K562 (cell line): ENCODE results near the gene FBXO33. TPM values are rescaled to one million over a fixed set of nuclear protein-coding genes. Genes with fewer than 3 reads are reported as not detected.

ENCODE experiments used
- ATAC-seq: fragments of 200-7000 bp; cut with Tn5 transposase; 3 replicates; pipeline ENCODE4 v1.9.1; 2020; ENCODE audit warnings: moderate library complexity
- BruUV-seq: library from RNA; stranded (reverse); fragments of 400-500 nt; replicated peaks from 2 replicates; lab custom pipeline; 2021; lab: Mats Ljungman, UMichigan
- CTCF ChIA-PET: fragments of 300-600 bp; formaldehyde crosslinking; extraction: SDS; loops from one replicate; lab custom pipeline; 2021; ENCODE audit warnings: low intra/inter-chr PET ratio; lab: Yijun Ruan, JAX
- POLR2A ChIA-PET: fragments of 300-600, 350-650 bp; sonication (Branson Sonifier 250); formaldehyde crosslinking; extraction: SDS; loops from one replicate; lab custom pipeline; 2021; ENCODE audit warnings: antibody characterized with exemption, inconsistent platforms; lab: Yijun Ruan, JAX
- DNase-seq, 4 experiments: peaks; one replicate each; pipeline versions ENCODE4 v3.0.0 to v3.0.0-alpha.2; 2011 to 2018; ENCODE audit warnings: low spot score in 3 of 4, mixed read lengths in 3 of 4; ENCODE audit errors: extremely low read depth in 1 of 4
- FAIRE-seq: peaks from 2 replicates; lab custom pipeline; 2011; peaks lifted over from hg19 to GRCh38; lab: Jason Lieb, UNC
- H2AFZ ChIP-seq: 2 replicates; pipeline ENCODE4 v1.6.0; 2011; ENCODE audit warnings: low read depth, low read length, control low read depth, inconsistent platforms
- H3K27ac ChIP-seq: fragments of 200-600 bp; 3 replicates; pipeline ENCODE4 v1.8.0; 2011; ENCODE audit warnings: low read depth, mild to moderate bottlenecking, control low read depth, inconsistent platforms, low read length, moderate library complexity, mixed read lengths; ENCODE audit errors: extremely low read depth
- H3K27me3 ChIP-seq, 2 experiments: fragments of 300-600 bp in 1 of 2; 2 replicates in 1 of 2; 3 replicates in 1 of 2; pipeline versions ENCODE4 v1.6.0 to v1.8.0; 2011; ENCODE audit warnings: inconsistent platforms in 2 of 2, low read length in 2 of 2, mild to moderate bottlenecking in 1 of 2, mixed read lengths in 1 of 2, moderate library complexity in 1 of 2; ENCODE audit not compliant: control insufficient read depth in 2 of 2, insufficient read depth in 2 of 2
- H3K36me3 ChIP-seq: fragments of 300-600 bp; 3 replicates; pipeline ENCODE4 v1.8.0; 2011; ENCODE audit warnings: mild to moderate bottlenecking, low read length, inconsistent platforms; ENCODE audit not compliant: control insufficient read depth, insufficient read depth
- H3K4me1 ChIP-seq, 2 experiments: fragments of 200-600 bp in 1 of 2; replicated peaks in 1 of 2; 2 replicates in 1 of 2; 3 replicates in 1 of 2; pipeline versions ENCODE4 v1.5.1 to v1.8.0; 2011; ENCODE audit warnings: inconsistent platforms in 2 of 2, low read length in 2 of 2, mild to moderate bottlenecking in 1 of 2, mixed read lengths in 1 of 2, moderate library complexity in 1 of 2; ENCODE audit not compliant: control insufficient read depth in 2 of 2, insufficient read depth in 2 of 2
- H3K4me2 ChIP-seq: 2 replicates; pipeline ENCODE4 v1.6.1; 2011; ENCODE audit warnings: low read length, control low read depth, inconsistent platforms, mixed read lengths; ENCODE audit not compliant: insufficient read depth
- H3K4me3 ChIP-seq: fragments of 200-600 bp; sonication (generic), shearing (Covaris generic); 2 replicates; pipeline ENCODE4 v1.5.1; 2016; ENCODE audit warnings: control low read depth, inconsistent platforms
- H3K79me2 ChIP-seq: fragments of 200-600 bp; 3 replicates; pipeline ENCODE4 v1.8.0; 2011; ENCODE audit warnings: low read length, inconsistent platforms; ENCODE audit not compliant: control insufficient read depth, insufficient read depth
- H3K9ac ChIP-seq, 2 experiments: 2 replicates each; pipeline versions ENCODE4 v1.6.0 to v1.6.1; 2011; ENCODE audit warnings: low read depth in 2 of 2, low read length in 2 of 2, control low read depth in 1 of 2, inconsistent platforms in 1 of 2, mild to moderate bottlenecking in 1 of 2, mixed read lengths in 1 of 2; ENCODE audit not compliant: insufficient read depth in 1 of 2
- H3K9me1 ChIP-seq: one replicate; pipeline ENCODE4 v1.6.0; 2011; ENCODE audit warnings: inconsistent platforms, mild to moderate bottlenecking, low read length, moderate library complexity; ENCODE audit not compliant: control insufficient read depth, insufficient read depth
- H3K9me3 ChIP-seq: replicated peaks from 2 replicates; pipeline ENCODE4 v1.5.1; 2011; ENCODE audit warnings: low read depth, low read length, inconsistent platforms; ENCODE audit not compliant: control insufficient read depth, insufficient read depth
- H4K20me1 ChIP-seq: replicated peaks from 2 replicates; pipeline ENCODE4 v1.6.1; 2011; ENCODE audit warnings: low read length, inconsistent platforms, mixed read lengths; ENCODE audit not compliant: control insufficient read depth, insufficient read depth
- BMI1 ChIP-seq: fragments of 150-350 bp; IDR thresholded peaks from 2 replicates; pipeline ENCODE4 v1.6.1; 2014; ENCODE audit warnings: low read length
- CBFA2T3 ChIP-seq: fragments of 450-650 bp; IDR thresholded peaks from 2 replicates; pipeline ENCODE4 v1.6.1; 2017
- GABPA ChIP-seq: fragments of 200-800 bp; sonication (Bioruptor generic); conservative IDR thresholded peaks from 2 replicates; pipeline ENCODE4 v1.6.1; 2016; ENCODE audit warnings: low read depth, missing genetic modification characterization, missing compliant biosample characterization
- NONO ChIP-seq, 2 experiments: fragments of 200-400 bp in 1 of 2; fragments of 450-650 bp in 1 of 2; formaldehyde crosslinking in 1 of 2; IDR thresholded peaks; 2 replicates each; pipeline ENCODE4 v1.6.1; 2017; ENCODE audit warnings: low read depth in 2 of 2, mild to moderate bottlenecking in 2 of 2, moderate library complexity in 2 of 2, low read length in 1 of 2
- NR4A1 ChIP-seq, 2 experiments: fragments of 250-450 bp in 1 of 2; fragments of 450-650 bp in 1 of 2; sonication (Bioruptor Pico) in 1 of 2; IDR thresholded peaks; 2 replicates each; pipeline versions ENCODE4 v1.4.0 to v1.6.1; 2016 to 2020; ENCODE audit warnings: mild to moderate bottlenecking in 2 of 2, missing compliant biosample characterization in 1 of 2, missing genetic modification characterization in 1 of 2, moderate library complexity in 1 of 2
- PCBP2 ChIP-seq: fragments of 200-400 bp; formaldehyde crosslinking; IDR thresholded peaks from 2 replicates; pipeline ENCODE4 v1.6.1; 2018; ENCODE audit warnings: low read length, low read depth, mild to moderate bottlenecking, moderate library complexity; ENCODE audit not compliant: poor library complexity, severe bottlenecking
- PHTF2 ChIP-seq: fragments of 250-450 bp; sonication (Bioruptor Pico); IDR thresholded peaks from 2 replicates; pipeline ENCODE4 v1.5.0; 2021; ENCODE audit warnings: mild to moderate bottlenecking
- POLR3A ChIP-seq: IDR thresholded peaks from 2 replicates; pipeline ENCODE4 v1.6.1; 2011; ENCODE audit warnings: borderline replicate concordance, mild to moderate bottlenecking, moderate library complexity; ENCODE audit not compliant: insufficient read length, insufficient read depth; ENCODE audit errors: extremely low read depth
- TAL1 ChIP-seq: fragments of 450-650 bp; IDR thresholded peaks from 2 replicates; pipeline ENCODE4 v1.6.1; 2016; ENCODE audit warnings: mild to moderate bottlenecking
- ZNF75A ChIP-seq: fragments of 450-650 bp; formaldehyde crosslinking; IDR thresholded peaks from 2 replicates; pipeline ENCODE4 v1.4.0; 2020; ENCODE audit warnings: mild to moderate bottlenecking
- WGBS: fragments of 100-300 bp; shearing (Covaris generic); methylation state at CpG from one replicate; pipeline ENCODE4 v1.1.6; 2016; ENCODE audit warnings: low coverage, mixed read lengths; ENCODE audit not compliant: insufficient coverage; ENCODE audit errors: missing lambda C conversion rate; 5-methylcytosine and 5-hydroxymethylcytosine counted together
- in situ Hi-C: fragments of 300-500 bp; cut with MboI; formaldehyde crosslinking; loops from 4 replicates; pipeline ENCODE4 v1.15.0; 2018; ENCODE audit warnings: inconsistent platforms, mixed read lengths
- intact Hi-C: fragments of 100-400 bp; cut with micrococcal nuclease; formaldehyde crosslinking; loops from 2 replicates; pipeline ENCODE4 v1.14.2; 2022
- polyA plus RNA-seq, 8 experiments: library from polyadenylated mRNA; depleted of rRNA in 4 of 8; stranded (reverse) in 5 of 8; unstranded in 3 of 8; fragments of >200 nt; fragmentation: Nextera tagmentation in 2 of 8; fragmentation: Illumina TruSeq in 1 of 8; extraction: Ambion mirVana in 2 of 8; extraction: Trizol in 1 of 8; gene quantifications; 2 replicates each; pipeline versions ENCODE4 v1.2.1 to v1.2.3, GENCODE V29; 2011 to 2014; ENCODE audit warnings: inconsistent platforms in 1 of 8, missing spikeins in 1 of 8
- total RNA-seq, 7 experiments: library from RNA; depleted of rRNA in 6 of 7; stranded (reverse); fragments of >200 nt in 6 of 7; fragmentation: Illumina TruSeq in 2 of 7; extraction: Trizol in 2 of 7; gene quantifications; 2 replicates each; pipeline versions ENCODE4 v1.2.1 to v1.2.3, GENCODE V29; 2011 to 2021; ENCODE audit warnings: low replicate concordance in 1 of 7

The FBXO33 gene
- total and polyA plus RNA-seq, 9 of the 15 experiments (the other 6 are each of a cell fraction or from before 2014, with no cell fraction given): 1.6 to 7.5 (median 5.0) TPM

- no peaks in the 10 kb centered on the region for H3K4me1 ChIP-seq
- no peak for TF ChIP-seq ZNF75A (CRISPR knock-in tag)
- no peak for TF ChIP-seq CBFA2T3
- TF ChIP-seq NONO (IDR thresholded peaks at IDR 0.05; ENCODE audit: low read depth in 2 of 2, low read length in 1 of 2): no peak
- no peak for TF ChIP-seq BMI1
- no peak for TF ChIP-seq PHTF2 (CRISPR knock-in tag)
- TF ChIP-seq, all 486 proteins: peak for 0
- Histone ChIP-seq H3K9me1 (no peaks in the 10 kb centered on the region), H4K20me1 (no peaks in the 10 kb centered on the region), H2AFZ (no peak overlapping the region), H3K9me3 (no peaks in the 10 kb centered on the region; the same call in 1 of the 2 replicates), H3K4me2 (no peak overlapping the region), H3K79me2 (no peaks in the 10 kb centered on the region), H3K4me3 (no peak overlapping the region), H3K9ac (no peak overlapping the region), H3K27ac (no peak overlapping the region), H3K27me3 (no peaks in the 10 kb centered on the region), H3K36me3 (no peaks in the 10 kb centered on the region)
- no peak for DNase-seq
- no TSS peak for BruUV-seq
- ATAC-seq: no peak
- WGBS: 17% methylated on average over 1 of the region's 2 CpGs
- ChIA-PET POLR2A (no interaction called here), CTCF (no interaction called here)
- intact Hi-C loops (no loop called here), in situ Hi-C loops (no loop called here)
- no peak for FAIRE-seq
Observed at GRCh38 chr14:39417014-39417413, 15.2 kb downstream of the FBXO33 start.

GRCh38 chr14:39416072-39416471 is 16.2 kb downstream of the FBXO33 start:
- no peaks in the 10 kb centered on the region for H3K9me1 ChIP-seq
- WGBS: 86% methylated on average over 1 of the region's 1 CpG
- no peak overlapping the region for H3K4me2 ChIP-seq
- BruUV-seq: no TSS peak
- no peak overlapping the region for H3K27ac ChIP-seq
- H3K79me2 ChIP-seq: no peaks in the 10 kb centered on the region
- no peaks in the 10 kb centered on the region for H3K36me3 ChIP-seq
- TF ChIP-seq POLR3A (no peak), PCBP2 (no peak), NR4A1 (CRISPR knock-in tag; IDR thresholded peaks at IDR 0.05) (no peak), NR4A1 (tag; IDR thresholded peaks at IDR 0.05) (no peak), GABPA (tag) (no peak), TAL1 (no peak)
- no peaks in the 10 kb centered on the region for H3K27me3 ChIP-seq
- POLR2A ChIA-PET: no interaction called here
- CTCF ChIA-PET: no interaction called here
- no peaks in the 10 kb centered on the region for H4K20me1 ChIP-seq
- DNase-seq (no peak), FAIRE-seq (no peak), ATAC-seq (no peak)
- no peak overlapping the region for H2AFZ ChIP-seq
- H3K9ac ChIP-seq: no peak overlapping the region
- no peaks in the 10 kb centered on the region; the same call in 1 of the 2 replicates for H3K9me3 ChIP-seq
- in situ Hi-C loops (no loop called here), intact Hi-C loops (no loop called here)
- no peak overlapping the region for H3K4me3 ChIP-seq
- H3K4me1 ChIP-seq: no peaks in the 10 kb centered on the region
